GM23338 (cell line): Measurements from ENCODE around the gene PHF13. TPM values are rescaled to one million over a fixed set of nuclear protein-coding genes. Genes with fewer than 3 reads are reported as not detected.

ENCODE experiments used
- ATAC-seq: fragments of 200-7000 bp; cut with Tn5 transposase; 3 replicates; pipeline ENCODE4 v1.9.1; 2020
- DNase-seq: peaks from one replicate; pipeline ENCODE4 v3.0.0-alpha.2; 2015; ENCODE audit warnings: low spot score
- H2AFZ ChIP-seq: fragments of 200-600 bp; sonication (generic); 2 replicates; pipeline ENCODE4 v1.8.0; 2016; ENCODE audit warnings: antibody characterized with exemption, mild to moderate bottlenecking, moderate library complexity
- H3F3A ChIP-seq: fragments of 200-600 bp; sonication (generic); replicated peaks from 2 replicates; pipeline ENCODE4 v1.8.0; 2017; ENCODE audit warnings: antibody characterized with exemption, mixed run types, low read depth
- H3K27ac ChIP-seq: fragments of 200-600 bp; sonication (generic); 2 replicates; pipeline ENCODE4 v1.6.1; 2016; ENCODE audit warnings: low read depth
- H3K27me3 ChIP-seq: fragments of 200-600 bp; sonication (generic); 2 replicates; pipeline ENCODE4 v1.8.0; 2016; ENCODE audit warnings: mild to moderate bottlenecking, mixed run types, moderate library complexity; ENCODE audit not compliant: insufficient read depth
- H3K36me3 ChIP-seq: fragments of 200-600 bp; sonication (generic); 2 replicates; pipeline ENCODE4 v1.8.0; 2016; ENCODE audit warnings: mild to moderate bottlenecking; ENCODE audit not compliant: insufficient read depth
- H3K4me1 ChIP-seq: fragments of 200-600 bp; sonication (generic); 2 replicates; pipeline ENCODE4 v1.8.0; 2016; ENCODE audit warnings: mild to moderate bottlenecking, moderate library complexity; ENCODE audit not compliant: insufficient read depth
- H3K4me2 ChIP-seq: fragments of 200-600 bp; sonication (generic); 2 replicates; pipeline ENCODE4 v1.7.1; 2017; ENCODE audit warnings: mixed run types
- H3K4me3 ChIP-seq: fragments of 200-600 bp; sonication (generic); 2 replicates; pipeline ENCODE4 v1.6.1; 2016; ENCODE audit warnings: mixed run types
- H3K79me2 ChIP-seq: fragments of 200-600 bp; sonication (generic); replicated peaks from 2 replicates; pipeline ENCODE4 v1.8.0; 2017; ENCODE audit warnings: mild to moderate bottlenecking; ENCODE audit not compliant: insufficient read depth
- H3K9me2 ChIP-seq: fragments of 200-600 bp; sonication (generic); 2 replicates; pipeline ENCODE4 v1.8.0; 2017; ENCODE audit not compliant: insufficient read depth
- H4K20me1 ChIP-seq: fragments of 200-600 bp; sonication (generic); replicated peaks from 2 replicates; pipeline ENCODE4 v1.8.0; 2017; ENCODE audit warnings: mild to moderate bottlenecking; ENCODE audit not compliant: insufficient read depth
- H3K27ac Mint-ChIP-seq: 2 replicates; pipeline ENCODE4 v1.8.0; 2020; ENCODE audit warnings: inconsistent platforms, mild to moderate bottlenecking, moderate library complexity, mixed read lengths
- H3K27me3 Mint-ChIP-seq: 3 replicates; pipeline ENCODE4 v1.8.0; 2022; ENCODE audit warnings: low read depth, mild to moderate bottlenecking, moderate library complexity, mixed read lengths, inconsistent platforms; ENCODE audit not compliant: insufficient read depth, poor library complexity
- H3K36me3 Mint-ChIP-seq: 3 replicates; pipeline ENCODE4 v1.8.0; 2021; ENCODE audit warnings: low read depth, mild to moderate bottlenecking, inconsistent platforms, moderate library complexity, mixed read lengths
- H3K4me1 Mint-ChIP-seq: 3 replicates; pipeline ENCODE4 v1.8.0; 2020; ENCODE audit warnings: mild to moderate bottlenecking, inconsistent platforms, mixed read lengths
- H3K4me3 Mint-ChIP-seq: 3 replicates; pipeline ENCODE4 v1.8.0; 2021; ENCODE audit warnings: moderate library complexity, mild to moderate bottlenecking, inconsistent platforms, mixed read lengths
- H3K9me3 Mint-ChIP-seq: 3 replicates; pipeline ENCODE4 v1.8.0; 2020; ENCODE audit warnings: moderate library complexity, mild to moderate bottlenecking, inconsistent platforms, mixed read lengths
- CREB1 ChIP-seq: fragments of 250-450 bp; sonication (Bioruptor Pico); IDR thresholded peaks from 2 replicates; pipeline ENCODE4 v1.5.0; 2020; ENCODE audit warnings: low read depth, mild to moderate bottlenecking, moderate library complexity
- CTCF ChIP-seq, 2 experiments: fragments of 200-600 bp in 1 of 2; sonication (generic) in 1 of 2; conservative IDR thresholded peaks; 2 replicates each; pipeline versions ENCODE4 v1.5.1 to v1.6.1; 2016 to 2017; ENCODE audit warnings: antibody characterized with exemption in 2 of 2, low read depth in 2 of 2, mild to moderate bottlenecking in 2 of 2, moderate library complexity in 1 of 2
- ETS1 ChIP-seq: IDR thresholded peaks from 2 replicates; pipeline ENCODE4 v1.6.1; 2016; ENCODE audit warnings: antibody characterized with exemption
- EZH2 ChIP-seq: fragments of 200-600 bp; sonication (generic); IDR thresholded peaks from one replicate; pipeline ENCODE4 v1.8.0; 2017; ENCODE audit warnings: antibody characterized with exemption, mild to moderate bottlenecking, low read depth; ENCODE audit not compliant: unreplicated experiment
- EZH2phosphoT487 ChIP-seq: fragments of 200-600 bp; sonication (generic); IDR thresholded peaks from one replicate; pipeline ENCODE4 v1.8.1; 2018; ENCODE audit warnings: antibody characterized with exemption; ENCODE audit not compliant: unreplicated experiment
- JUNB ChIP-seq: IDR thresholded peaks from one replicate; pipeline ENCODE4 v1.6.1; 2016; ENCODE audit warnings: antibody characterized with exemption; ENCODE audit not compliant: unreplicated experiment
- NANOG ChIP-seq: IDR thresholded peaks from 2 replicates; pipeline ENCODE4 v1.6.1; 2016; ENCODE audit warnings: antibody characterized with exemption, borderline replicate concordance
- POLR2AphosphoS5 ChIP-seq: IDR thresholded peaks from 2 replicates; pipeline ENCODE4 v1.6.1; 2016; ENCODE audit warnings: antibody characterized with exemption, low read depth
- REST ChIP-seq: IDR thresholded peaks from one replicate; pipeline ENCODE4 v1.6.1; 2018; ENCODE audit warnings: antibody characterized with exemption; ENCODE audit not compliant: unreplicated experiment
- STAT1 ChIP-seq: IDR thresholded peaks from one replicate; pipeline ENCODE4 v1.6.1; 2016; ENCODE audit warnings: antibody characterized with exemption; ENCODE audit not compliant: unreplicated experiment
- ZNF114 ChIP-seq: fragments of 250-450 bp; sonication (Bioruptor Pico); IDR thresholded peaks from 2 replicates; pipeline ENCODE4 v1.5.0; 2020; ENCODE audit warnings: mild to moderate bottlenecking, moderate library complexity
- ZNF331 ChIP-seq: fragments of 250-450 bp; sonication (Bioruptor Pico); IDR thresholded peaks from 2 replicates; pipeline ENCODE4 v1.5.0; 2020; ENCODE audit warnings: low read depth, mild to moderate bottlenecking, moderate library complexity
- ZNF462 ChIP-seq: fragments of 250-450 bp; sonication (Bioruptor Pico); IDR thresholded peaks from 2 replicates; pipeline ENCODE4 v1.5.0; 2020; ENCODE audit warnings: mild to moderate bottlenecking, moderate library complexity
- polyA plus RNA-seq: library from polyadenylated mRNA; unstranded; fragments of >200 nt; fragmentation: Nextera tagmentation; extraction: Ambion mirVana; gene quantifications from 2 replicates; pipeline ENCODE4 v1.2.1, GENCODE V29; 2016
- total RNA-seq: library from RNA; depleted of rRNA; stranded (reverse); fragments of >200 nt; shearing (Covaris generic); gene quantifications from 2 replicates; pipeline ENCODE4 v1.2.3, GENCODE V29; 2014

Gene PHF13
- total and polyA plus RNA-seq, 2 experiments from 2014 or later = 12.1 to 33.2 TPM

GRCh38 chr1:6614929-6615785, 1.6 kb downstream of the PHF13 start:
- H3K27ac ChIP-seq = peak overlapping the region; percentile 59; the same call in 1 of the 2 replicates
- peaks cover 17% of the 10 kb centered on the region for H3K4me1 Mint-ChIP-seq
- peak; percentile 55 for DNase-seq

More at GRCh38 chr1:6614929-6615785, 1.6 kb downstream of the PHF13 start:
- Histone ChIP-seq H3K27me3 (peaks cover 14% of the 10 kb centered on the region), H3K36me3 (peaks cover 9% of the 10 kb centered on the region; the same call in 1 of the 2 replicates), H3K9me2 (peaks cover 3% of the 10 kb centered on the region; the same call in 1 of the 2 replicates), H3K4me2 (peak overlapping the region; percentile 94), H3K79me2 (peaks cover 53% of the 10 kb centered on the region), H3K4me1 (peaks cover 11% of the 10 kb centered on the region), H3K4me3 (peak overlapping the region; percentile 96), H3F3A (peaks cover 23% of the 10 kb centered on the region), H2AFZ (no peak overlapping the region), H4K20me1 (peaks cover 46% of the 10 kb centered on the region)
- Mint-ChIP-seq H3K27ac (no peak overlapping the region; the same call in 1 of the 2 replicates), H3K4me3 (peak overlapping the region; percentile 81), H3K9me3 (peaks cover 3% of the 10 kb centered on the region; the same call in 1 of the 3 replicates), H3K27me3 (peaks cover 35% of the 10 kb centered on the region), H3K36me3 (peaks cover 35% of the 10 kb centered on the region)
- TF ChIP-seq ETS1 (no peak), NANOG (no peak), ZNF331 (CRISPR knock-in tag) (no peak), EZH2phosphoT487 (no peak), CREB1 (CRISPR knock-in tag) (no peak), REST (no peak), ZNF114 (no peak), EZH2 (no peak), JUNB (no peak), STAT1 (no peak), ZNF462 (no peak), POLR2AphosphoS5 (no peak), CTCF (conservative IDR thresholded peaks at IDR 0.05; ENCODE audit: low read depth in 2 of 2) (no peak)
- ATAC-seq = no peak
